Neural cell (in vitro differentiated cells): ENCODE measurements around the gene NUP54. TPM values are rescaled to one million over a fixed set of nuclear protein-coding genes. Genes with fewer than 3 reads are reported as not detected.

ENCODE experiments used
- H2AFZ ChIP-seq: fragments of 200-600, 300-800 bp; sonication (generic), shearing (Covaris generic); 2 replicates; pipeline ENCODE4 v1.6.0; 2014; ENCODE audit warnings: low read depth, mild to moderate bottlenecking, antibody characterized with exemption, low read length, moderate library complexity
- H3F3A ChIP-seq: fragments of 200-600 bp; shearing (Covaris generic); 2 replicates; pipeline ENCODE4 v1.6.1; 2016; ENCODE audit warnings: mild to moderate bottlenecking, moderate library complexity, mixed read lengths, antibody characterized with exemption, low read length; ENCODE audit not compliant: insufficient read depth, poor library complexity, severe bottlenecking
- H3K27ac ChIP-seq: fragments of 200-600, 300-800 bp; sonication (generic), shearing (Covaris generic); 2 replicates; pipeline ENCODE4 v1.5.1; 2014; ENCODE audit warnings: mild to moderate bottlenecking, low read length, moderate library complexity
- H3K27me3 ChIP-seq: fragments of 300-800, 200-600 bp; sonication (generic), shearing (Covaris generic); 2 replicates; pipeline ENCODE4 v1.6.0; 2014; ENCODE audit warnings: mild to moderate bottlenecking, low read depth, low read length, moderate library complexity; ENCODE audit not compliant: insufficient read depth
- H3K36me3 ChIP-seq: fragments of 300-800, 200-600 bp; sonication (generic), shearing (Covaris generic); 2 replicates; pipeline ENCODE4 v1.5.1; 2014; ENCODE audit warnings: mild to moderate bottlenecking, antibody characterized with exemption, low read length, moderate library complexity; ENCODE audit not compliant: insufficient read depth
- H3K4me2 ChIP-seq: fragments of 300-800, 200-600 bp; sonication (generic), shearing (Covaris generic); 2 replicates; pipeline ENCODE4 v1.6.0; 2014; ENCODE audit warnings: mild to moderate bottlenecking, low read length
- H3K4me3 ChIP-seq: fragments of 300-800, 200-600 bp; sonication (generic), shearing (Covaris generic); 2 replicates; pipeline ENCODE4 v1.5.1; 2014; ENCODE audit warnings: mild to moderate bottlenecking, low read length, moderate library complexity
- H3K79me2 ChIP-seq: fragments of 200-600 bp; shearing (Covaris generic); replicated peaks from 2 replicates; pipeline ENCODE4 v1.6.0; 2014; ENCODE audit warnings: mild to moderate bottlenecking, low read length, moderate library complexity; ENCODE audit not compliant: insufficient read depth
- H3K9ac ChIP-seq: fragments of 300-800, 200-600 bp; sonication (generic), shearing (Covaris generic); 2 replicates; pipeline ENCODE4 v1.6.1; 2016; ENCODE audit warnings: mild to moderate bottlenecking, low read length, mixed read lengths
- H3K9me2 ChIP-seq: fragments of 200-600 bp; shearing (Covaris generic); 2 replicates; pipeline ENCODE4 v1.6.1; 2016; ENCODE audit warnings: mild to moderate bottlenecking, low read length, mixed read lengths; ENCODE audit not compliant: insufficient read depth
- H3K9me3 ChIP-seq: fragments of 200-600, 300-800 bp; sonication (generic), shearing (Covaris generic); 2 replicates; pipeline ENCODE4 v1.6.1; 2016; ENCODE audit warnings: mild to moderate bottlenecking, mixed run types, low read length, moderate library complexity, mixed read lengths
- H4K20me1 ChIP-seq: fragments of 200-600 bp; shearing (Covaris generic); 2 replicates; pipeline ENCODE4 v1.6.1; 2016; ENCODE audit warnings: mild to moderate bottlenecking, mixed run types; ENCODE audit not compliant: insufficient read depth
- EP300 ChIP-seq: fragments of 450-650 bp; conservative IDR thresholded peaks from 2 replicates; pipeline ENCODE4 v1.6.1; 2014; ENCODE audit warnings: antibody characterized with exemption, mild to moderate bottlenecking, moderate library complexity; ENCODE audit not compliant: poor library complexity, severe bottlenecking
- EZH2 ChIP-seq: fragments of 200-600, 300-800 bp; shearing (Covaris generic), sonication (generic); IDR thresholded peaks from 2 replicates; pipeline ENCODE4 v1.6.1; 2014; ENCODE audit warnings: antibody characterized with exemption, low read length, borderline replicate concordance, mild to moderate bottlenecking; ENCODE audit not compliant: insufficient read depth, poor library complexity, severe bottlenecking
- MXI1 ChIP-seq: fragments of 450-650 bp; conservative IDR thresholded peaks from 2 replicates; pipeline ENCODE4 v1.6.1; 2014; ENCODE audit warnings: antibody characterized with exemption, mild to moderate bottlenecking; ENCODE audit not compliant: poor library complexity, severe bottlenecking
- POLR2AphosphoS5 ChIP-seq: IDR thresholded peaks from 2 replicates; pipeline ENCODE4 v1.6.1; 2012
- RAD21 ChIP-seq: fragments of 450-650 bp; conservative IDR thresholded peaks from 2 replicates; pipeline ENCODE4 v1.6.1; 2014; ENCODE audit warnings: antibody characterized with exemption, mild to moderate bottlenecking, moderate library complexity
- REST ChIP-seq: IDR thresholded peaks from 2 replicates; pipeline ENCODE4 v1.6.1; 2012; ENCODE audit warnings: borderline replicate concordance
- SMC3 ChIP-seq: fragments of 450-650 bp; conservative IDR thresholded peaks from 2 replicates; pipeline ENCODE4 v1.6.1; 2014; ENCODE audit warnings: antibody characterized with exemption, mild to moderate bottlenecking, moderate library complexity; ENCODE audit not compliant: poor library complexity
- TAF1 ChIP-seq: IDR thresholded peaks from 2 replicates; pipeline ENCODE4 v1.6.1; 2012; ENCODE audit warnings: low read depth
- polyA plus RNA-seq: library from polyadenylated mRNA; depleted of rRNA; stranded (reverse); fragments of >200 nt; gene quantifications from 2 replicates; pipeline ENCODE4 v1.2.3, GENCODE V29; 2014
- TF ChIP-seq, protein P1 (sequence below): fragments of 450-650 bp; IDR thresholded peaks from 2 replicates; pipeline ENCODE4 v1.5.1; 2014; ENCODE audit warnings: antibody characterized with exemption, mild to moderate bottlenecking, moderate library complexity; ENCODE audit not compliant: poor library complexity, severe bottlenecking

The NUP54 gene
- polyA plus RNA-seq, 1 donor from 2014 or later, result 103 TPM

GRCh38 chr4:76106442-76106841 lies 41.8 kb downstream of the NUP54 start:
- Histone ChIP-seq H3K9ac (no peak overlapping the region), H3F3A (no peaks in the 10 kb centered on the region), H3K27ac (no peak overlapping the region), H3K79me2 (no peaks in the 10 kb centered on the region), H3K4me3 (no peak overlapping the region), H3K27me3 (no peaks in the 10 kb centered on the region), H4K20me1 (no peaks in the 10 kb centered on the region), H3K36me3 (no peaks in the 10 kb centered on the region), H3K9me3 (no peaks in the 10 kb centered on the region), H3K9me2 (no peaks in the 10 kb centered on the region), H2AFZ (no peak overlapping the region), H3K4me2 (no peak overlapping the region)
- TF ChIP-seq POLR2AphosphoS5, result no peak
- TF ChIP-seq EP300, result no peak
- TF ChIP-seq TAF1, result no peak
- no peak for TF ChIP-seq MXI1
- no peak for TF ChIP-seq EZH2
- TF ChIP-seq SMC3, result no peak
- TF ChIP-seq, protein P1, sequence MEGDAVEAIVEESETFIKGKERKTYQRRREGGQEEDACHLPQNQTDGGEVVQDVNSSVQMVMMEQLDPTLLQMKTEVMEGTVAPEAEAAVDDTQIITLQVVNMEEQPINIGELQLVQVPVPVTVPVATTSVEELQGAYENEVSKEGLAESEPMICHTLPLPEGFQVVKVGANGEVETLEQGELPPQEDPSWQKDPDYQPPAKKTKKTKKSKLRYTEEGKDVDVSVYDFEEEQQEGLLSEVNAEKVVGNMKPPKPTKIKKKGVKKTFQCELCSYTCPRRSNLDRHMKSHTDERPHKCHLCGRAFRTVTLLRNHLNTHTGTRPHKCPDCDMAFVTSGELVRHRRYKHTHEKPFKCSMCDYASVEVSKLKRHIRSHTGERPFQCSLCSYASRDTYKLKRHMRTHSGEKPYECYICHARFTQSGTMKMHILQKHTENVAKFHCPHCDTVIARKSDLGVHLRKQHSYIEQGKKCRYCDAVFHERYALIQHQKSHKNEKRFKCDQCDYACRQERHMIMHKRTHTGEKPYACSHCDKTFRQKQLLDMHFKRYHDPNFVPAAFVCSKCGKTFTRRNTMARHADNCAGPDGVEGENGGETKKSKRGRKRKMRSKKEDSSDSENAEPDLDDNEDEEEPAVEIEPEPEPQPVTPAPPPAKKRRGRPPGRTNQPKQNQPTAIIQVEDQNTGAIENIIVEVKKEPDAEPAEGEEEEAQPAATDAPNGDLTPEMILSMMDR, result no peak
- TF ChIP-seq REST, result no peak
- TF ChIP-seq RAD21, result no peak

GRCh38 chr4:76105652-76106051 lies 42.5 kb downstream of the NUP54 start:
- Histone ChIP-seq H2AFZ (no peak overlapping the region), H3K9me2 (no peaks in the 10 kb centered on the region), H3K9ac (no peak overlapping the region), H3F3A (no peaks in the 10 kb centered on the region), H3K9me3 (no peaks in the 10 kb centered on the region), H3K27ac (no peak overlapping the region), H3K27me3 (no peaks in the 10 kb centered on the region), H4K20me1 (no peaks in the 10 kb centered on the region), H3K36me3 (no peaks in the 10 kb centered on the region), H3K4me3 (no peak overlapping the region), H3K79me2 (no peaks in the 10 kb centered on the region), H3K4me2 (no peak overlapping the region)
- TF ChIP-seq EP300 (no peak), EZH2 (no peak), RAD21 (no peak), MXI1 (no peak), REST (no peak), TAF1 (no peak), SMC3 (no peak), POLR2AphosphoS5 (no peak)
- TF ChIP-seq, protein P1, result no peak
